ENCODE data around the gene ABCC4.
A peak's percentile ranks its signal among the peaks of the same experiment; 100 is the strongest.
"Not testable (repeated sequence)": the region's sequence is repeated elsewhere in the genome, so short reads cannot be mapped to it uniquely, and the experiment has no call there.

The ABCC4 gene

GRCh38 chr13:95275322-95276036, 25.8 kb downstream of the ABCC4 start (continued):
- TF ChIP-seq ZNF791 (tag by site-specific recombination; IDR thresholded peaks at IDR 0.05): no peak
- TF ChIP-seq OVOL3 (tag by site-specific recombination; IDR thresholded peaks at IDR 0.05): no peak
- no peak for TF ChIP-seq KLF1 (tag by site-specific recombination; IDR thresholded peaks at IDR 0.05)

GRCh38 chr13:95273592-95274132, 27.6 kb downstream of the ABCC4 start:
- H3K9me3 ChIP-seq (ENCODE audit: control insufficient read depth, insufficient read depth, low read depth, low read length); H3K36me3 ChIP-seq (ENCODE audit: control insufficient read depth in 2 of 2, insufficient read depth in 1 of 2, low read length in 2 of 2); H3K27ac ChIP-seq (ENCODE audit: extremely low read depth, low read depth, low read length); CTCF ChIA-PET; H3K4me1 ChIP-seq (ENCODE audit: control insufficient read depth, insufficient read depth, low read length); H3K4me3 ChIP-seq (ENCODE audit: low read depth, low read length): not testable (repeated sequence)
- TF ChIP-seq ZIC2 (tag by site-specific recombination; IDR thresholded peaks at IDR 0.05) (0 out of 2 replicates have a peak, but pooled peaks have one; percentile 14), IKZF3 (tag by site-specific recombination; IDR thresholded peaks at IDR 0.05) (peak; percentile 22; the same call in 1 of the 2 replicates), ZNF362 (tag by site-specific recombination; IDR thresholded peaks at IDR 0.05) (peak; percentile 65), ZFHX2 (tag by site-specific recombination; conservative IDR thresholded peaks at IDR 0.05) (peak; percentile 47), ZNF600 (tag by site-specific recombination; IDR thresholded peaks at IDR 0.05) (peak; percentile 42; the same call in 1 of the 2 replicates), SP2 (tag by site-specific recombination; IDR thresholded peaks at IDR 0.05) (0 out of 2 replicates have a peak, but pooled peaks have one; percentile 30), EGR2 (tag by site-specific recombination; IDR thresholded peaks at IDR 0.05; ENCODE audit: low read depth) (0 out of 2 replicates have a peak, but pooled peaks have one; percentile 18)
- POLR2A ChIA-PET: interaction anchor here (0.7 to 1.4 kb wide), 2 partner anchors 27 to 439 kb away, joined by 4 to 8 read pairs; no protein-coding TSS in a partner anchor

- H3K9me3 ChIP-seq (ENCODE audit: control insufficient read depth, insufficient read depth, low read depth, low read length); H3K4me1 ChIP-seq (ENCODE audit: control insufficient read depth, insufficient read depth, low read length); H3K27ac ChIP-seq (ENCODE audit: extremely low read depth, low read depth, low read length); H3K4me3 ChIP-seq (ENCODE audit: low read depth, low read length); POLR2A ChIA-PET; H3K36me3 ChIP-seq (ENCODE audit: control insufficient read depth in 2 of 2, insufficient read depth in 1 of 2, low read length in 2 of 2): not testable (repeated sequence)
- TF ChIP-seq ZNF362 (tag by site-specific recombination; IDR thresholded peaks at IDR 0.05) (peak; percentile 38; the same call in 1 of the 2 replicates), GLIS1 (tag by site-specific recombination; IDR thresholded peaks at IDR 0.05) (peak; percentile 66; the same call in 1 of the 2 replicates)
- CTCF ChIA-PET: interaction anchor here (0.6 to 1.5 kb wide), 2 partner anchors 44 to 132 kb away, joined by 4 to 8 read pairs; no protein-coding TSS in a partner anchor
Measured at GRCh38 chr13:95272076-95272475, 29.2 kb downstream of the ABCC4 start.

- POLR2A ChIA-PET: no interaction called here
- Histone ChIP-seq H3K9me3 (ENCODE audit: control insufficient read depth, insufficient read depth, low read depth, low read length) (no peaks in the 10 kb centered on the region), H3K36me3 (ENCODE audit: control insufficient read depth in 2 of 2, insufficient read depth in 1 of 2, low read length in 2 of 2) (peaks cover 0 to 5% of the 10 kb centered on the region in 2 experiments; a peak in 1 of 3 replicates), H3K4me1 (ENCODE audit: control insufficient read depth, insufficient read depth, low read length) (peaks cover 3% of the 10 kb centered on the region), H3K27ac (ENCODE audit: extremely low read depth, low read depth, low read length) (no peak overlapping the region), H3K4me3 (ENCODE audit: low read depth, low read length) (no peak overlapping the region)
- CTCF ChIA-PET: no interaction called here
- TF ChIP-seq ZBTB21 (tag by site-specific recombination; IDR thresholded peaks at IDR 0.05): no peak
- TF ChIP-seq ZBTB17 (tag by site-specific recombination; IDR thresholded peaks at IDR 0.05): no peak
- no peak for TF ChIP-seq ZBTB11 (tag by site-specific recombination; conservative IDR thresholded peaks at IDR 0.05; ENCODE audit: low read depth)
- TF ChIP-seq OVOL3 (tag by site-specific recombination; IDR thresholded peaks at IDR 0.05): no peak
- no peak for TF ChIP-seq ZNF704 (tag by site-specific recombination; IDR thresholded peaks at IDR 0.05)
- TF ChIP-seq ZNF529 (tag by site-specific recombination; IDR thresholded peaks at IDR 0.05; ENCODE audit: insufficient replicate concordance): no peak
- no peak for TF ChIP-seq ZNF837 (tag by site-specific recombination; IDR thresholded peaks at IDR 0.05)
- TF ChIP-seq SETDB1 (IDR thresholded peaks at IDR 0.05; ENCODE audit: insufficient read length, low read length): no peak
- TF ChIP-seq ZNF121 (tag by site-specific recombination; IDR thresholded peaks at IDR 0.05): no peak
- TF ChIP-seq ZFP3 (tag by site-specific recombination; IDR thresholded peaks at IDR 0.05; ENCODE audit: low read depth): no peak
- no peak for TF ChIP-seq ZNF843 (tag by site-specific recombination; IDR thresholded peaks at IDR 0.05)
Measured at GRCh38 chr13:95269756-95270155, 31.5 kb downstream of the ABCC4 start.
